Measurements from ENCODE around the gene HDAC7. TPM values are rescaled to one million over a fixed set of nuclear protein-coding genes. Genes with fewer than 3 reads are reported as not detected.
A peak's percentile ranks its signal among the peaks of the same experiment; 100 is the strongest.

HDAC7 gene
- total RNA-seq, 6 experiments from 2014 or later = 104 to 120 (median 108) TPM

GRCh38 chr12:47789141-47789540, 30.6 kb downstream of the HDAC7 start:
- Mint-ChIP-seq H3K27ac (no peak overlapping the region), H3K4me1 (ENCODE audit: low read depth) (no peaks in the 10 kb centered on the region), H3K36me3 (ENCODE audit: low read depth) (peaks cover 22% of the 10 kb centered on the region), H3K4me3 (no peak overlapping the region), H3K9me3 (no peaks in the 10 kb centered on the region), H3K27me3 (ENCODE audit: insufficient read depth) (no peaks in the 10 kb centered on the region; the same call in none of the 2 replicates)
- no peak for TF ChIP-seq CTCF (IDR thresholded peaks at IDR 0.05)
- no peak for DNase-seq

- DNase-seq = no peak
- Mint-ChIP-seq H3K4me1 (ENCODE audit: low read depth) (no peaks in the 10 kb centered on the region), H3K36me3 (ENCODE audit: low read depth) (peaks cover 13% of the 10 kb centered on the region), H3K9me3 (no peaks in the 10 kb centered on the region), H3K27ac (no peak overlapping the region), H3K4me3 (no peak overlapping the region), H3K27me3 (ENCODE audit: insufficient read depth) (peaks cover 2% of the 10 kb centered on the region)
- TF ChIP-seq CTCF (IDR thresholded peaks at IDR 0.05) = no peak
These were observed 31.9 kb downstream of the HDAC7 start for GRCh38 chr12:47787596-47788319.

- no peaks in the 10 kb centered on the region for H3K9me3 Mint-ChIP-seq
- peaks cover 2% of the 10 kb centered on the region for H3K27me3 Mint-ChIP-seq (ENCODE audit: insufficient read depth)
- no peak for DNase-seq
- peaks cover 9% of the 10 kb centered on the region for H3K36me3 Mint-ChIP-seq (ENCODE audit: low read depth)
- no peak overlapping the region for H3K4me3 Mint-ChIP-seq
- H3K4me1 Mint-ChIP-seq (ENCODE audit: low read depth) = no peaks in the 10 kb centered on the region
- TF ChIP-seq CTCF (IDR thresholded peaks at IDR 0.05) = no peak
- H3K27ac Mint-ChIP-seq = no peak overlapping the region; the same call in 1 of the 2 replicates
These were observed 32.9 kb downstream of the HDAC7 start for GRCh38 chr12:47786662-47787280.

GRCh38 chr12:47785887-47786661, 33.6 kb downstream of the HDAC7 start:
- TF ChIP-seq CTCF (IDR thresholded peaks at IDR 0.05) = no peak
- peak overlapping the region; percentile 52; the same call in 1 of the 2 replicates for H3K27ac Mint-ChIP-seq
- no peaks in the 10 kb centered on the region for H3K9me3 Mint-ChIP-seq
- no peak overlapping the region for H3K4me3 Mint-ChIP-seq
- peaks cover 9% of the 10 kb centered on the region for H3K36me3 Mint-ChIP-seq (ENCODE audit: low read depth)
- DNase-seq = no peak
- H3K4me1 Mint-ChIP-seq (ENCODE audit: low read depth) = no peaks in the 10 kb centered on the region
- H3K27me3 Mint-ChIP-seq (ENCODE audit: insufficient read depth) = peaks cover 4% of the 10 kb centered on the region

- H3K36me3 Mint-ChIP-seq (ENCODE audit: low read depth) = peaks cover 9% of the 10 kb centered on the region
- no peak for DNase-seq
- H3K4me1 Mint-ChIP-seq (ENCODE audit: low read depth) = no peaks in the 10 kb centered on the region
- no peaks in the 10 kb centered on the region for H3K9me3 Mint-ChIP-seq
- no peak overlapping the region for H3K4me3 Mint-ChIP-seq
- H3K27ac Mint-ChIP-seq = peak overlapping the region; percentile 52
- peaks cover 10% of the 10 kb centered on the region for H3K27me3 Mint-ChIP-seq (ENCODE audit: insufficient read depth)
- no peak for TF ChIP-seq CTCF (IDR thresholded peaks at IDR 0.05)
These were observed 34.4 kb downstream of the HDAC7 start for GRCh38 chr12:47785036-47785886.

Data from HFFc6 (cell line).